ENCODE data around the gene LAMA1. TPM values are rescaled to one million over a fixed set of nuclear protein-coding genes. Genes with fewer than 3 reads are reported as not detected.

LAMA1 gene
- total RNA-seq, 1 experiment from 2014 or later: not detected

GRCh38 chr18:6955304-6955703 is 162.3 kb downstream of the LAMA1 start:
- no peaks in the 10 kb centered on the region for H3K36me3 ChIP-seq (ENCODE audit: insufficient read depth, low read length, poor library complexity, severe bottlenecking)
- TF ChIP-seq CTCF (conservative IDR thresholded peaks at IDR 0.05; ENCODE audit: low read depth, low read length) (no peak), EZH2 (IDR thresholded peaks at IDR 0.05; ENCODE audit: borderline replicate concordance, low read depth, low read length, poor library complexity, severe bottlenecking) (no peak)
- no peak overlapping the region for H3K27ac ChIP-seq (ENCODE audit: low read depth, low read length, poor library complexity, severe bottlenecking)
- intact Hi-C loops (cut with micrococcal nuclease; ENCODE audit: unreplicated experiment): no loop called here
- H3K27me3 ChIP-seq (replicated peaks; ENCODE audit: insufficient read depth, low read depth, low read length, poor library complexity): no peaks in the 10 kb centered on the region
- POLR2A ChIA-PET (ENCODE audit: low non-redundant PET): no interaction called here
- no peaks in the 10 kb centered on the region for H3K4me1 ChIP-seq (ENCODE audit: insufficient read depth, low read length, poor library complexity, severe bottlenecking)
- no TSS peak for BruUV-seq (replicated peaks)
- H3K4me3 ChIP-seq (ENCODE audit: low read depth, low read length, poor library complexity, severe bottlenecking): no peak overlapping the region
- CTCF ChIA-PET: no interaction called here
- DNase-seq (ENCODE audit: low spot score): no peak
- H3K9me3 ChIP-seq (ENCODE audit: low read depth, low read length, poor library complexity, severe bottlenecking): no peaks in the 10 kb centered on the region

- intact Hi-C loops (cut with micrococcal nuclease; ENCODE audit: unreplicated experiment): no loop called here
- H3K4me3 ChIP-seq (ENCODE audit: low read depth, low read length, poor library complexity, severe bottlenecking): no peak overlapping the region
- TF ChIP-seq CTCF (conservative IDR thresholded peaks at IDR 0.05; ENCODE audit: low read depth, low read length) (no peak), EZH2 (IDR thresholded peaks at IDR 0.05; ENCODE audit: borderline replicate concordance, low read depth, low read length, poor library complexity, severe bottlenecking) (no peak)
- H3K4me1 ChIP-seq (ENCODE audit: insufficient read depth, low read length, poor library complexity, severe bottlenecking): no peaks in the 10 kb centered on the region
- no peaks in the 10 kb centered on the region for H3K36me3 ChIP-seq (ENCODE audit: insufficient read depth, low read length, poor library complexity, severe bottlenecking)
- no peaks in the 10 kb centered on the region for H3K9me3 ChIP-seq (ENCODE audit: low read depth, low read length, poor library complexity, severe bottlenecking)
- ChIA-PET CTCF (no interaction called here), POLR2A (ENCODE audit: low non-redundant PET) (no interaction called here)
- no peaks in the 10 kb centered on the region for H3K27me3 ChIP-seq (replicated peaks; ENCODE audit: insufficient read depth, low read depth, low read length, poor library complexity)
- H3K27ac ChIP-seq (ENCODE audit: low read depth, low read length, poor library complexity, severe bottlenecking): no peak overlapping the region
- no peak for DNase-seq (ENCODE audit: low spot score)
- no TSS peak for BruUV-seq (replicated peaks)
Measured at GRCh38 chr18:6954501-6954900, 163.1 kb downstream of the LAMA1 start.

- no peaks in the 10 kb centered on the region for H3K9me3 ChIP-seq (ENCODE audit: low read depth, low read length, poor library complexity, severe bottlenecking)
- no peaks in the 10 kb centered on the region for H3K36me3 ChIP-seq (ENCODE audit: insufficient read depth, low read length, poor library complexity, severe bottlenecking)
- no peak overlapping the region for H3K4me3 ChIP-seq (ENCODE audit: low read depth, low read length, poor library complexity, severe bottlenecking)
- TF ChIP-seq EZH2 (IDR thresholded peaks at IDR 0.05; ENCODE audit: borderline replicate concordance, low read depth, low read length, poor library complexity, severe bottlenecking) (no peak), CTCF (conservative IDR thresholded peaks at IDR 0.05; ENCODE audit: low read depth, low read length) (no peak)
- intact Hi-C loops (cut with micrococcal nuclease; ENCODE audit: unreplicated experiment): no loop called here
- no peaks in the 10 kb centered on the region for H3K27me3 ChIP-seq (replicated peaks; ENCODE audit: insufficient read depth, low read depth, low read length, poor library complexity)
- DNase-seq (ENCODE audit: low spot score): no peak
- ChIA-PET CTCF (no interaction called here), POLR2A (ENCODE audit: low non-redundant PET) (no interaction called here)
- no peak overlapping the region for H3K27ac ChIP-seq (ENCODE audit: low read depth, low read length, poor library complexity, severe bottlenecking)
- no peaks in the 10 kb centered on the region for H3K4me1 ChIP-seq (ENCODE audit: insufficient read depth, low read length, poor library complexity, severe bottlenecking)
- BruUV-seq (replicated peaks): no TSS peak
Measured at GRCh38 chr18:6951336-6952090, 166.1 kb downstream of the LAMA1 start.
